ENCODE data around the gene HMX1.

DNA sequence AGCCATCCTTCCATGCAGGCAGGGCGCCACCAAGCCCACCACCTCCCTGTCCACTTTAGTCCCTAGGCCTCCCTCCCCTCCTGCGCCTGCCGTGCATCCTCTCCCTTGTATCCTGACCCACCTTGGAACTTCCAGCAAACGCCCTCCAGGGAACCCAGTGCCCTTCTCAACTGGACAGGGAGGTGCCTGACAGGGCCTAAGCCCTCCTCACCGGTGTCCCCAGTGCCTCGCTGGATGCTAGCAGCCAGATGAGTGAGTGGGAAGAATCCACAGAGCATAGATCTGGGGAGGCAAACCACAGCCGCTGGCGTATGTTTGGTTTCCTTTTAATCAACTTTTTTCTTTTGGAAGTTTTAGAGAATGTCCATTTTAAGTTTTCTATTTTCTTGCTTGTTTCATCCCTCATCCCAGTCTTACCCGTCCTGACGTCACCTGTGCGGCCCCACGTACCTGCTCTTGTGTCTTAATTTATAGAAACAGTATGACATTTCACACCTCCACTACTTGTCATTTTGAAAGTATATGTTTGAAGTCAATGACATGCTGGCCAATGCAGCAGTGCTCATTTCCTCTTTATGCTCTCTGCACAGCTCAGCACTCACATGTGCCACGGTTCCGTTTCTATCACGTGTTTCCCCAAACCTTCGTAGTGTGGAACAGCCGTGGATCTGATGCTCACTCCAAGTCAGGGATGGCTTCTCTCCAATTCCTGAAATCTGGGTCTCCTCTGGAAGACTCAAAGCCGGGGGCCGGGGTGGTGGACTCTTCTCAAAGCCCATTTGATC, 3.4 kb upstream of the HMX1 start:
- TF ChIP-seq, protein P1, sequence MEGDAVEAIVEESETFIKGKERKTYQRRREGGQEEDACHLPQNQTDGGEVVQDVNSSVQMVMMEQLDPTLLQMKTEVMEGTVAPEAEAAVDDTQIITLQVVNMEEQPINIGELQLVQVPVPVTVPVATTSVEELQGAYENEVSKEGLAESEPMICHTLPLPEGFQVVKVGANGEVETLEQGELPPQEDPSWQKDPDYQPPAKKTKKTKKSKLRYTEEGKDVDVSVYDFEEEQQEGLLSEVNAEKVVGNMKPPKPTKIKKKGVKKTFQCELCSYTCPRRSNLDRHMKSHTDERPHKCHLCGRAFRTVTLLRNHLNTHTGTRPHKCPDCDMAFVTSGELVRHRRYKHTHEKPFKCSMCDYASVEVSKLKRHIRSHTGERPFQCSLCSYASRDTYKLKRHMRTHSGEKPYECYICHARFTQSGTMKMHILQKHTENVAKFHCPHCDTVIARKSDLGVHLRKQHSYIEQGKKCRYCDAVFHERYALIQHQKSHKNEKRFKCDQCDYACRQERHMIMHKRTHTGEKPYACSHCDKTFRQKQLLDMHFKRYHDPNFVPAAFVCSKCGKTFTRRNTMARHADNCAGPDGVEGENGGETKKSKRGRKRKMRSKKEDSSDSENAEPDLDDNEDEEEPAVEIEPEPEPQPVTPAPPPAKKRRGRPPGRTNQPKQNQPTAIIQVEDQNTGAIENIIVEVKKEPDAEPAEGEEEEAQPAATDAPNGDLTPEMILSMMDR (IDR thresholded peaks at IDR 0.05; ENCODE audit: poor library complexity): no peak
- no peak for TF ChIP-seq EZH2 (IDR thresholded peaks at IDR 0.05; ENCODE audit: borderline replicate concordance)
- TF ChIP-seq EZH2phosphoT487 (IDR thresholded peaks at IDR 0.05; ENCODE audit: low read depth, severe bottlenecking, unreplicated experiment): no peak

All from hepatocyte (in vitro differentiated cells).